Activated CD4-positive, alpha-beta T cell treated with anti-CD3 and anti-CD28 coated beads, Interleukin-2, amount 50 U/mL, for 16 hours (primary cell): Measurements from ENCODE around the gene DUSP12.

Experiments
- DNase-seq: peaks from one replicate; pipeline ENCODE4 v3.0.0-alpha.2; 2020

Gene DUSP12

DNA sequence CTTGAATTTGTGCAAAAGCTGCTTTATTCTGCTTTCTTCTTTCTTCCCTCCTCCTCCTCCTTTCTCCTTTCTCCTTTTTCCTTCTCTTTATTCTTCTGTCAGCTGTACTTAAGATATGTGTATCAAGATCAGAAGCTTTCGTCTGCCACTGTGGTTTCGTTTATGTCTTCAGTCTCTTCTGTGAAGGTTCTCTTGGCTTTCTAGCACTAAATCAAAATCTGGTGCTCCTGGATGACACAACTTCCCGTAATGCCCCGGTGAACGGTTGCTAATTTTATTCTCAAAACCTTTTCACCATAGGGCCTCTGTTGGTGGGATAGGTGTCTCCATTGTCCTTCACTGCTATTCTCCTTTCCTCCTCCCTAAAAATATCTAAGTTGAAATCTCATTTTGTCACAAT is 21.6 kb downstream of the DUSP12 start:
- DNase-seq: peak; percentile 35

- DNase-seq: no peak
Observed at GRCh38 chr1:161771973-161772372, 22.4 kb downstream of the DUSP12 start.

- no peak for DNase-seq
Observed at GRCh38 chr1:161772397-161772796, 22.8 kb downstream of the DUSP12 start.

GRCh38 chr1:161773791-161774190 is 24.2 kb downstream of the DUSP12 start:
- no peak for DNase-seq

- no peak for DNase-seq
Observed at GRCh38 chr1:161777261-161777660, 27.7 kb downstream of the DUSP12 start.

DNA sequence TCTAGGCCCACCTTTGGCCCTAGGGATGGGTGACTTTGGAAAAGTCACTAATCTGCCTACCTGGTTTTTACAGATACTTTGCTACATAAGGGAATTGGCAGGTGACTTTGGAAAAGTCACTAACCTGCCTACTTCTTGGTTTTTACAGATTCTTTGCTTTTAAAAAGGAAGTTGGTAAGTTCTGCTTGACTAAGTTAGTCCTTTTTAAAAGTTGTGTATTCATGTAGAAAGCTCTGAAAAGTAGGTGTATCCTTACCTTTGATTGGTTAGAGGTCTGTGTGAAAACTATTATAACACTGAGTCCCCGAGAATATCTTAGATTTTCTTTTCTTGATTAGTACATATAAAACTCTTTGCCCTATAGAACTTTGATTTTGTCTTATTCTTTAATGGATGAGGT is 28.9 kb downstream of the DUSP12 start:
- DNase-seq: no peak

- no peak for DNase-seq
Observed at GRCh38 chr1:161779393-161779792, 29.8 kb downstream of the DUSP12 start.

DNA sequence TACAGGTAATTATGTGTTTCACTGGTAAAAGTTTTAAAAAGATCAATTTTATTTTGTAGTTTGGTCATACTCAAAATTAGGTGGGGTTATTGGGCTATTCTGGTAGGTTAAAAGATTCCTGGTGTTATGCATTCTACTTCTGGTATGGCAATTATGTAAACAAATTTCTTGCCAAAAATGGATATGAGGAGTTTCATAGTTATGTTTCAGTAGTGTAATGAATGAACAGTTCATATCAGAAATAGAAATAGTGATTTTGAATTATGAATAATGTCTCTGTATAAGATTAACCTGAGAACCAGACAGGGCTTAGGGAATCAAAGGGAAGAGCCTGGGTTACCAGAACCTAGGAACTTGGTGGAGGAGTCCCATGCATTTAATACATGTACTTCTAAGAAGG is 32.4 kb downstream of the DUSP12 start:
- no peak for DNase-seq

- no peak for DNase-seq
Observed at GRCh38 chr1:161782886-161783285, 33.3 kb downstream of the DUSP12 start.

DNA sequence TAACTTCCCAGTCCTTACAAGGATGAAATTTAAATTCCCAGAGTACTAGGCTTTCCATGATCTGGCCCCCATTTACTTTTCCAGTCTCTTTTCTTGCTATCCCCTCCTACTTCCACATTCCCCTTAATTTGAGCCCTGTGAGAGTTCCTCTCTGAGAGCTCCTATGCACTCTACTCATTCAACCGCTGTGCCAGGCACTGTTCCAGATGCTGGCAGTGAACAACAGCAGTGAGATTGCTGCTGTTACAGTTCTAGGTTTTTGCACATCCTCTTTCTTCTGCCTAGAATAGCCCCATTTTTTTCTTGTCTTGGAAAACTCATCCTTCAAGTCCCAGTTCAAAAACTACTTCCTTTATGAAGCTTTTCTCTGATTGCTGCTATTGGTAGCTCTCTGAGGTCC is 35.4 kb downstream of the DUSP12 start:
- no peak for DNase-seq

- no peak for DNase-seq
Observed at GRCh38 chr1:161787355-161787754, 37.8 kb downstream of the DUSP12 start.

- DNase-seq: no peak
Observed at GRCh38 chr1:161790587-161791317, 41.2 kb downstream of the DUSP12 start.

DNA sequence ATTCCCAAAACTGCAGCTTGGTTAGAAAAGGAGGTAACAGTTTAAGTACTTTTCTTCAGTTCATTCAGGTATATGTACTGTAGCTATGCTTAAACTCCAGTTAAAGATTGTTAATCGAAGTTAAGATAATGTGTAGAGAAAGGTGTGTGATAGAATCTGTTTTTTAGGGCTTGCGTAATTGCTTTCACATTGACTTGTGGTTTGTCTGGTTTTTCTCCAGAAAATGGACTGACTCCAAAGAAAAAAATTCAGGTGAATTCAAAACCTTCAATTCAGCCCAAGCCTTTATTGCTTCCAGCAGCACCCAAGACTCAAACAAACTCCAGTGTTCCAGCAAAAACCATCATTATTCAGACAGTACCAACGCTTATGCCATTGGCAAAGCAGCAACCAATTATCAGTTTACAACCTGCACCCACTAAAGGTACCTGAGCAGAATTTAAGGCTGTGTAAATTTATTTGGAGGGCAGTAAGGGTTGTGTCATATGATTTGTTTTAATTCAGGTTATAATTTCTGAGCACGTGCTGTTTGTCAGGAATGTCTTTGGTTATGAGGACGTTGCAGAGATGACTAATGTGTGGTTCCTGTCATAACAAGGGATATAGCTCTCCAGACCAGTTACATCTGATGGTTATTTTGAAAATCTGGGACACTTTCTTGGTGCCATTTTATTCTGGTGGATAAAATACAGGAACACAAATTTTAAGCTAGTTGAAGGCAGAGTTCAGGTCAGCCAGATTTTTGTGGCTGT is 42.5 kb downstream of the DUSP12 start:
- peak; percentile 29 for DNase-seq

- DNase-seq: peak; percentile 87
Observed at GRCh38 chr1:161792740-161793139, 43.2 kb downstream of the DUSP12 start.

GRCh38 chr1:161799792-161800191 is 50.2 kb downstream of the DUSP12 start:
- no peak for DNase-seq

GRCh38 chr1:161801955-161802354 is 52.4 kb downstream of the DUSP12 start:
- DNase-seq: no peak

- no peak for DNase-seq
Observed at GRCh38 chr1:161803181-161803580, 53.6 kb downstream of the DUSP12 start.

GRCh38 chr1:161805399-161806197 is 56.0 kb downstream of the DUSP12 start:
- DNase-seq: no peak
